ENCODE measurements around the gene SNX27.
A peak's percentile ranks its signal among the peaks of the same experiment; 100 is the strongest.

Gene SNX27

GRCh38 chr1:151715726-151716404 is 104.0 kb downstream of the SNX27 start:
- no peak for FAIRE-seq
- DNase-seq (ENCODE audit: insufficient read length, low spot score), result no peak
- TF ChIP-seq TAF1 (IDR thresholded peaks at IDR 0.05; ENCODE audit: low read depth, low read length) (no peak), POLR2AphosphoS5 (IDR thresholded peaks at IDR 0.05; ENCODE audit: low read depth, low read length) (no peak), PAX5 (IDR thresholded peaks at IDR 0.05; ENCODE audit: insufficient read depth, low read length, severe bottlenecking) (no peak), SPI1 (IDR thresholded peaks at IDR 0.05; ENCODE audit: low read depth, low read length) (no peak), POLR2A (IDR thresholded peaks at IDR 0.05; ENCODE audit: low read depth, low read length) (no peak), POU2F2 (IDR thresholded peaks at IDR 0.05; ENCODE audit: low read depth, low read length) (no peak)

DNA sequence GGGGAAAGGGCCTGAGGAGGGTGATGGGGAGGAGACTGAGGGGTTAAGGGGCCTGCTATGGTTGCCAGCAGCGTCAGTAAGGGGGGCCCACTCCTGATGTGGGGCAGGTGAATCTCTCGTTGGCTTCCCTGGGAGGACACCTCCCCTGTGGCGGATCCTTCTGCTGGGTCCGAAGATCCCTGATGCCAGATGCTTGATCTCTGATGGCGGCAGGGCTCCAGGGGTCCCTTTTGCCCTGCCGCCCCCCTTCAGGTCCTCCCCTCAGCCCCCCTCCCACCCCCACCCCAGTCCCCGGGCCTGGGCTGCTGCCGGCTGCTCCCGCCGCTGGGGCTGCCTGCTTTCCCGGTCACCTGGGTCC is 104.5 kb downstream of the SNX27 start:
- FAIRE-seq, result no peak
- no peak for TF ChIP-seq POLR2A (IDR thresholded peaks at IDR 0.05; ENCODE audit: low read depth, low read length)
- TF ChIP-seq TAF1 (IDR thresholded peaks at IDR 0.05; ENCODE audit: low read depth, low read length), result no peak
- no peak for TF ChIP-seq POLR2AphosphoS5 (IDR thresholded peaks at IDR 0.05; ENCODE audit: low read depth, low read length)
- TF ChIP-seq PAX5 (IDR thresholded peaks at IDR 0.05; ENCODE audit: insufficient read depth, low read length, severe bottlenecking), result no peak
- no peak for TF ChIP-seq POU2F2 (IDR thresholded peaks at IDR 0.05; ENCODE audit: low read depth, low read length)
- no peak for TF ChIP-seq SPI1 (IDR thresholded peaks at IDR 0.05; ENCODE audit: low read depth, low read length)
- DNase-seq (ENCODE audit: insufficient read length, low spot score), result no peak

GRCh38 chr1:151716771-151717631 is 105.2 kb downstream of the SNX27 start, which contains the start of gene CELF3:
Gene CELF3 (minus strand): TSS chr1:151716803. CDS start chr1:151716020, 783 bp downstream.
- TF ChIP-seq POU2F2 (IDR thresholded peaks at IDR 0.05; ENCODE audit: low read depth, low read length), result no peak
- no peak for TF ChIP-seq PAX5 (IDR thresholded peaks at IDR 0.05; ENCODE audit: insufficient read depth, low read length, severe bottlenecking)
- TF ChIP-seq POLR2AphosphoS5 (IDR thresholded peaks at IDR 0.05; ENCODE audit: low read depth, low read length), result no peak
- no peak for TF ChIP-seq SPI1 (IDR thresholded peaks at IDR 0.05; ENCODE audit: low read depth, low read length)
- no peak for TF ChIP-seq POLR2A (IDR thresholded peaks at IDR 0.05; ENCODE audit: low read depth, low read length)
- TF ChIP-seq TAF1 (IDR thresholded peaks at IDR 0.05; ENCODE audit: low read depth, low read length), result no peak
- DNase-seq (ENCODE audit: insufficient read length, low spot score) (no peak), FAIRE-seq (no peak)

DNA sequence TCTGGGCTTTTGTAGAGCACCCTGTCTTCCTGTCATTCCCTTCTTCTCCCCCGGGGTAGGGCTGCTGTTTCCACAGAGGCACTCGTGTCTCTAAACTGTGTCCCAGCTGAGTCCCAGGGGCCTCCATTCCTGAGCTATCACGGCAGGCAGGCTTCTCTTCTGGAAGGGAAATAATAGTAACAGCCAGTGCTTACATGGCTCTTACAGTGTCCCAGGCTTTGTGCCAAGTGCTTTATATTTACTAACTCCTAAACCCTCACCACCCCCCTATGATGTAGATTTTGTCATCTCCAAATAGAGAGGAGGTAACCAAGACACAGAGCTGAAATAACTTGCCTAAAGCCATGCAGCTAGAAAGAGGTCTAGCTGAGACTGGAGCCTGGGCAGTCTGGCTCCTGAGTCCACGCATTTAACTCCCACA is 106.2 kb downstream of the SNX27 start:
- no peak for TF ChIP-seq POLR2AphosphoS5 (IDR thresholded peaks at IDR 0.05; ENCODE audit: low read depth, low read length)
- TF ChIP-seq SPI1 (IDR thresholded peaks at IDR 0.05; ENCODE audit: low read depth, low read length), result no peak
- TF ChIP-seq POLR2A (IDR thresholded peaks at IDR 0.05; ENCODE audit: low read depth, low read length), result no peak
- TF ChIP-seq TAF1 (IDR thresholded peaks at IDR 0.05; ENCODE audit: low read depth, low read length), result no peak
- no peak for TF ChIP-seq PAX5 (IDR thresholded peaks at IDR 0.05; ENCODE audit: insufficient read depth, low read length, severe bottlenecking)
- TF ChIP-seq POU2F2 (IDR thresholded peaks at IDR 0.05; ENCODE audit: low read depth, low read length), result no peak
- FAIRE-seq, result no peak
- DNase-seq (ENCODE audit: insufficient read length, low spot score), result no peak

DNA sequence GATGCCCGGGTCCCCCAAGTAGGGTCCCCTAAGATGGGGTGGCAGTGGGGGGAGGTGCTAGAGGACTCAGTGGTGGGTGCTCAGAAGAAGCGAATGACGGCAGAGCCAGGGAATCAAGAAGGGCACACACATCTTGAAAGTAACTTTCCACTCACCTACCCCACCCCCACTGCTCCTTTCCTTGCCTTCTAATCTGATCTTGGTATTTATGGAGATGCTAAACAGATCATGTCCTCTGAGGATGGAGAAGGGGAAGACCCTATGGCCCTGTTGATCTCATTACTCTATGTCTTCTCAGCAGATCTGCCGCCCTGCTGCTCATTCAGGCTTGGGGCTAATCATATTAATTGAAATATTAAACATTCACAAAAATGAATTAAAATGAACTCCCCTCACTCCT is 106.8 kb downstream of the SNX27 start:
- no peak for TF ChIP-seq TAF1 (IDR thresholded peaks at IDR 0.05; ENCODE audit: low read depth, low read length)
- FAIRE-seq (no peak), DNase-seq (ENCODE audit: insufficient read length, low spot score) (no peak)

DNA sequence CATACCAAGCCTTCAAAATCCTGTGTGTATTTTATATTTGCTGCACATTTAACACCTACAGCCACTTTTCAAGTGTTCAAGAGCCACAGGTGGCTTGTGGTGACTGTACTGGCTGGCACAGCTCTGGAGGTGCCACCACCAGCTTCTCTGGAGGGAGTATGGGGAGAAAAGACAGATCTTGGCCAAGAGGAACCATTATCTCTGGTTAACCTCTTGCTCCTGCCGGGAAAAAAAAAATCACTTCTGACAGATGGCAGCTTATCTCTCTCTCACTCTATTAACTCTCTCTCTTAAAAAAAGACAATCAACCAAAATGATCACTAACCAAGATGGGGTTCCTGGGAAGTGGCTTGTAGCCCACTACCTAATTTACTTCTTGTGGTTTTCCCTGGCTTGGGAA is 108.3 kb downstream of the SNX27 start:
- FAIRE-seq, result no peak
- TF ChIP-seq POLR2AphosphoS5 (IDR thresholded peaks at IDR 0.05; ENCODE audit: low read depth, low read length) (no peak), TAF1 (IDR thresholded peaks at IDR 0.05; ENCODE audit: low read depth, low read length) (no peak), POLR2A (IDR thresholded peaks at IDR 0.05; ENCODE audit: low read depth, low read length) (no peak), SPI1 (IDR thresholded peaks at IDR 0.05; ENCODE audit: low read depth, low read length) (no peak), POU2F2 (IDR thresholded peaks at IDR 0.05; ENCODE audit: low read depth, low read length) (no peak), PAX5 (IDR thresholded peaks at IDR 0.05; ENCODE audit: insufficient read depth, low read length, severe bottlenecking) (no peak)
- no peak for DNase-seq (ENCODE audit: insufficient read length, low spot score)

DNA sequence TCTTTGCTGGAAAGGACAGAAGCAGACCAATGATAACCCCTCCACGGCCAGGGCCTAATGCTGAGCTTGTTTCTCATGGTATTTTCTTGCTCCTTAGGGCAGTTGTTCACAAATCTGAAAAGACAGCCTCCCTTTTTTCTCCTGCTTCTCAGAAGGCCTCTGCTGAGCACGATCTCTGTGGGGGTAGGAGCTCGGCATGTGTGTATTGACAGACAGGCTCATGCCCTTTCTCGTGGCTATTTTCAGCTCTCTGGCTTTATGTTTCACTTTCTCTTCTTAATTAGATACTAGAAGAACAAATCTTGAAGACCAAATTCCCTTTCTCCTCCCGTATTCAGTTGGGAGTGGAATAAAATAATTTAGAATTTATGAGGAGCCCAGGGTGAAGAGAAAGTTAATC is 108.7 kb downstream of the SNX27 start:
- DNase-seq (ENCODE audit: insufficient read length, low spot score), result peak; percentile 62
- TF ChIP-seq POU2F2 (IDR thresholded peaks at IDR 0.05; ENCODE audit: low read depth, low read length), result no peak
- no peak for TF ChIP-seq SPI1 (IDR thresholded peaks at IDR 0.05; ENCODE audit: low read depth, low read length)
- TF ChIP-seq POLR2AphosphoS5 (IDR thresholded peaks at IDR 0.05; ENCODE audit: low read depth, low read length), result no peak
- TF ChIP-seq TAF1 (IDR thresholded peaks at IDR 0.05; ENCODE audit: low read depth, low read length), result no peak
- TF ChIP-seq POLR2A (IDR thresholded peaks at IDR 0.05; ENCODE audit: low read depth, low read length), result no peak
- FAIRE-seq, result no peak

GRCh38 chr1:151720974-151721787 is 109.3 kb downstream of the SNX27 start, which contains the start of gene RIIAD1:
Gene RIIAD1 (plus strand): TSS chr1:151721522. CDS start chr1:151721537, 15 bp downstream.
- DNase-seq (ENCODE audit: insufficient read length, low spot score), result peak; percentile 93
- TF ChIP-seq PAX5 (IDR thresholded peaks at IDR 0.05; ENCODE audit: insufficient read depth, low read length, severe bottlenecking) (no peak), TAF1 (IDR thresholded peaks at IDR 0.05; ENCODE audit: low read depth, low read length) (no peak), SPI1 (IDR thresholded peaks at IDR 0.05; ENCODE audit: low read depth, low read length) (no peak), POLR2AphosphoS5 (IDR thresholded peaks at IDR 0.05; ENCODE audit: low read depth, low read length) (no peak)
- FAIRE-seq, result no peak
